ENCODE measurements around the gene CCNL2. TPM values are rescaled to one million over a fixed set of nuclear protein-coding genes. Genes with fewer than 3 reads are reported as not detected.

The CCNL2 gene
- total RNA-seq, 1 donor from 2014 or later = 225 TPM

- DNase-seq (no peak), ATAC-seq (ENCODE audit: low read depth) (no peak)
- Mint-ChIP-seq H3K36me3 (ENCODE audit: low read depth) (no peaks in the 10 kb centered on the region), H3K4me3 (peak overlapping the region; percentile 44), H3K9me3 (no peaks in the 10 kb centered on the region), H3K27ac (peak overlapping the region; percentile 46), H3K4me1 (peaks cover 15% of the 10 kb centered on the region), H3K27me3 (peaks cover 1% of the 10 kb centered on the region)
- intact Hi-C loops (cut with micrococcal nuclease) = no loop called here
- TF ChIP-seq CTCF (IDR thresholded peaks at IDR 0.05) = no peak
- CTCF ChIA-PET = no interaction called here
- POLR2A ChIA-PET = interaction anchor here (1.2 to 1.4 kb wide), 2 partner anchors 22 to 28 kb away, joined by 3 to 10 read pairs; partner anchors contain the start of genes AURKAIP1, CPTP and INTS11
These were observed 52.0 kb downstream of the CCNL2 start for GRCh38 chr1:1347026-1347595.

- Mint-ChIP-seq H3K4me3 (peak overlapping the region; percentile 44), H3K9me3 (no peaks in the 10 kb centered on the region), H3K27ac (no peak overlapping the region), H3K27me3 (no peaks in the 10 kb centered on the region), H3K4me1 (peaks cover 13% of the 10 kb centered on the region), H3K36me3 (ENCODE audit: low read depth) (no peaks in the 10 kb centered on the region)
- intact Hi-C loops (cut with micrococcal nuclease) = no loop called here
- DNase-seq = no peak
- no peak for ATAC-seq (ENCODE audit: low read depth)
- CTCF ChIA-PET = no interaction called here
- TF ChIP-seq CTCF (IDR thresholded peaks at IDR 0.05) = no peak
- POLR2A ChIA-PET = no interaction called here
These were observed 52.6 kb downstream of the CCNL2 start for GRCh38 chr1:1346501-1346890.

- peaks cover 13% of the 10 kb centered on the region for H3K4me1 Mint-ChIP-seq
- TF ChIP-seq CTCF (IDR thresholded peaks at IDR 0.05) = no peak
- peaks cover 3% of the 10 kb centered on the region for H3K36me3 Mint-ChIP-seq (ENCODE audit: low read depth)
- H3K27me3 Mint-ChIP-seq = no peaks in the 10 kb centered on the region
- H3K27ac Mint-ChIP-seq = no peak overlapping the region
- ATAC-seq (ENCODE audit: low read depth) (no peak), DNase-seq (no peak)
- intact Hi-C loops (cut with micrococcal nuclease) = no loop called here
- H3K4me3 Mint-ChIP-seq = no peak overlapping the region
- ChIA-PET CTCF (no interaction called here), POLR2A (no interaction called here)
- H3K9me3 Mint-ChIP-seq = no peaks in the 10 kb centered on the region
These were observed 53.2 kb downstream of the CCNL2 start for GRCh38 chr1:1345860-1346500.

- no peaks in the 10 kb centered on the region for H3K27me3 Mint-ChIP-seq
- H3K4me1 Mint-ChIP-seq = peaks cover 13% of the 10 kb centered on the region
- CTCF ChIA-PET = no interaction called here
- intact Hi-C loops (cut with micrococcal nuclease) = no loop called here
- no peak for TF ChIP-seq CTCF (IDR thresholded peaks at IDR 0.05)
- no peak for DNase-seq
- H3K27ac Mint-ChIP-seq = no peak overlapping the region
- no peaks in the 10 kb centered on the region for H3K9me3 Mint-ChIP-seq
- H3K36me3 Mint-ChIP-seq (ENCODE audit: low read depth) = peaks cover 5% of the 10 kb centered on the region
- POLR2A ChIA-PET = no interaction called here
- no peak for ATAC-seq (ENCODE audit: low read depth)
- H3K4me3 Mint-ChIP-seq = no peak overlapping the region
These were observed 53.8 kb downstream of the CCNL2 start for GRCh38 chr1:1345384-1345783.

- Mint-ChIP-seq H3K27ac (no peak overlapping the region), H3K27me3 (no peaks in the 10 kb centered on the region), H3K4me1 (peaks cover 13% of the 10 kb centered on the region), H3K36me3 (ENCODE audit: low read depth) (peaks cover 9% of the 10 kb centered on the region), H3K4me3 (no peak overlapping the region), H3K9me3 (no peaks in the 10 kb centered on the region)
- CTCF ChIA-PET = no interaction called here
- intact Hi-C loops (cut with micrococcal nuclease) = no loop called here
- POLR2A ChIA-PET = no interaction called here
- no peak for ATAC-seq (ENCODE audit: low read depth)
- no peak for DNase-seq
- TF ChIP-seq CTCF (IDR thresholded peaks at IDR 0.05) = no peak
These were observed 54.3 kb downstream of the CCNL2 start for GRCh38 chr1:1344655-1345361.
